GM23338 (cell line): Measurements from ENCODE around the gene ANKS1B.

ENCODE experiments used
- CTCF ChIP-seq, 2 experiments: fragments of 200-600 bp in 1 of 2; sonication (generic) in 1 of 2; conservative IDR thresholded peaks; 2 replicates each; pipeline versions ENCODE4 v1.5.1 to v1.6.1; 2016 to 2017; ENCODE audit warnings: antibody characterized with exemption in 2 of 2, low read depth in 2 of 2, mild to moderate bottlenecking in 2 of 2, moderate library complexity in 1 of 2
- ETS1 ChIP-seq: IDR thresholded peaks from 2 replicates; pipeline ENCODE4 v1.6.1; 2016; ENCODE audit warnings: antibody characterized with exemption
- EZH2 ChIP-seq: fragments of 200-600 bp; sonication (generic); IDR thresholded peaks from one replicate; pipeline ENCODE4 v1.8.0; 2017; ENCODE audit warnings: antibody characterized with exemption, mild to moderate bottlenecking, low read depth; ENCODE audit not compliant: unreplicated experiment
- JUNB ChIP-seq: IDR thresholded peaks from one replicate; pipeline ENCODE4 v1.6.1; 2016; ENCODE audit warnings: antibody characterized with exemption; ENCODE audit not compliant: unreplicated experiment
- NANOG ChIP-seq: IDR thresholded peaks from 2 replicates; pipeline ENCODE4 v1.6.1; 2016; ENCODE audit warnings: antibody characterized with exemption, borderline replicate concordance
- POLR2AphosphoS5 ChIP-seq: IDR thresholded peaks from 2 replicates; pipeline ENCODE4 v1.6.1; 2016; ENCODE audit warnings: antibody characterized with exemption, low read depth
- REST ChIP-seq: IDR thresholded peaks from one replicate; pipeline ENCODE4 v1.6.1; 2018; ENCODE audit warnings: antibody characterized with exemption; ENCODE audit not compliant: unreplicated experiment
- ZNF331 ChIP-seq: fragments of 250-450 bp; sonication (Bioruptor Pico); IDR thresholded peaks from 2 replicates; pipeline ENCODE4 v1.5.0; 2020; ENCODE audit warnings: low read depth, mild to moderate bottlenecking, moderate library complexity
- ZNF462 ChIP-seq: fragments of 250-450 bp; sonication (Bioruptor Pico); IDR thresholded peaks from 2 replicates; pipeline ENCODE4 v1.5.0; 2020; ENCODE audit warnings: mild to moderate bottlenecking, moderate library complexity

GRCh38 chr12:99352269-99352668 is 632.5 kb downstream of the ANKS1B start:
- TF ChIP-seq CTCF (conservative IDR thresholded peaks at IDR 0.05; ENCODE audit: low read depth in 2 of 2) (no peak), JUNB (no peak), EZH2 (no peak), POLR2AphosphoS5 (no peak), ZNF331 (CRISPR knock-in tag) (no peak), NANOG (no peak), REST (no peak), ETS1 (no peak), ZNF462 (CRISPR knock-in tag) (no peak)
